Liver (tissue), 9 donors: ENCODE results near the gene JMJD4. TPM values are rescaled to one million over a fixed set of nuclear protein-coding genes. Genes with fewer than 3 reads are reported as not detected.

Source experiments
- DNase-seq: peaks from one replicate; pipeline ENCODE4 v3.0.0-alpha.2; 2017; ENCODE audit warnings: low spot score
- H3K27ac ChIP-seq, 2 donors: one replicate each; pipeline ENCODE4 v1.7.0; 2013; ENCODE audit warnings: inconsistent platforms in 2 of 2, low read length in 2 of 2, control low read depth in 1 of 2, low read depth in 1 of 2, mild to moderate bottlenecking in 1 of 2
- H3K27me3 ChIP-seq, 4 donors: one replicate each; pipeline versions ENCODE4 v1.6.1 to v1.7.0; 2013; ENCODE audit warnings: low read length in 3 of 4, inconsistent platforms in 1 of 4, mild to moderate bottlenecking in 1 of 4, moderate library complexity in 1 of 4; ENCODE audit not compliant: control insufficient read depth in 4 of 4, insufficient read depth in 4 of 4
- H3K36me3 ChIP-seq, 4 donors: one replicate each; pipeline versions ENCODE4 v1.6.1 to v1.7.0; 2013; ENCODE audit warnings: low read length in 3 of 4, mild to moderate bottlenecking in 3 of 4, low read depth in 1 of 4, moderate library complexity in 1 of 4; ENCODE audit not compliant: control insufficient read depth in 4 of 4, insufficient read depth in 3 of 4
- H3K4me1 ChIP-seq, 4 donors: one replicate each; pipeline versions ENCODE4 v1.6.1 to v1.7.0; 2013; ENCODE audit warnings: low read length in 3 of 4, mild to moderate bottlenecking in 3 of 4, moderate library complexity in 1 of 4; ENCODE audit not compliant: control insufficient read depth in 4 of 4, insufficient read depth in 4 of 4
- H3K4me3 ChIP-seq, 3 donors: one replicate each; pipeline versions ENCODE4 v1.6.1 to v1.7.0; 2013; ENCODE audit warnings: low read length in 3 of 3, control low read depth in 1 of 3, low read depth in 1 of 3, mild to moderate bottlenecking in 1 of 3
- H3K9ac ChIP-seq, 2 donors: one replicate each; pipeline ENCODE4 v1.7.0; 2013; ENCODE audit warnings: low read length in 2 of 2, mild to moderate bottlenecking in 2 of 2, moderate library complexity in 2 of 2, control low read depth in 1 of 2, low read depth in 1 of 2
- H3K9me3 ChIP-seq, 4 donors: one replicate each; pipeline versions ENCODE4 v1.6.1 to v1.7.0; 2013; ENCODE audit warnings: low read length in 3 of 4; ENCODE audit not compliant: control insufficient read depth in 4 of 4
- EGR1 ChIP-seq, 2 donors: IDR thresholded peaks; 2 replicates each; pipeline ENCODE4 v1.6.1; 2016 to 2018; ENCODE audit warnings: antibody characterized with exemption in 2 of 2, low read depth in 2 of 2
- FOXA1 ChIP-seq: IDR thresholded peaks from 2 replicates; pipeline ENCODE4 v1.6.1; 2016; ENCODE audit warnings: antibody characterized with exemption
- FOXA2 ChIP-seq: IDR thresholded peaks from 2 replicates; pipeline ENCODE4 v1.6.1; 2016; ENCODE audit warnings: antibody characterized with exemption
- GABPA ChIP-seq, 2 donors: IDR thresholded peaks in 1 of 2; conservative IDR thresholded peaks in 1 of 2; 2 replicates each; pipeline ENCODE4 v1.6.1; 2016; ENCODE audit warnings: antibody characterized with exemption in 2 of 2, mild to moderate bottlenecking in 1 of 2, moderate library complexity in 1 of 2
- HNF4A ChIP-seq, 2 donors: conservative IDR thresholded peaks; 2 replicates each; pipeline ENCODE4 v1.6.1; 2016; ENCODE audit warnings: antibody characterized with exemption in 2 of 2, mild to moderate bottlenecking in 2 of 2
- HNF4G ChIP-seq: IDR thresholded peaks from 2 replicates; pipeline ENCODE4 v1.6.1; 2016; ENCODE audit warnings: antibody characterized with exemption
- JUND ChIP-seq, 2 donors: IDR thresholded peaks; 2 replicates each; pipeline ENCODE4 v1.6.1; 2016; ENCODE audit warnings: antibody characterized with exemption in 2 of 2
- NR2F2 ChIP-seq: IDR thresholded peaks from 2 replicates; pipeline ENCODE4 v1.6.1; 2016; ENCODE audit warnings: antibody characterized with exemption
- RAD21 ChIP-seq, 2 donors: IDR thresholded peaks; 2 replicates each; pipeline ENCODE4 v1.6.1; 2016; ENCODE audit warnings: antibody characterized with exemption in 2 of 2, mild to moderate bottlenecking in 2 of 2
- REST ChIP-seq: IDR thresholded peaks from 2 replicates; pipeline ENCODE4 v1.6.1; 2016; ENCODE audit warnings: antibody characterized with exemption, mild to moderate bottlenecking
- SP1 ChIP-seq: IDR thresholded peaks from 2 replicates; pipeline ENCODE4 v1.6.1; 2018; ENCODE audit warnings: antibody characterized with exemption, mild to moderate bottlenecking
- TAF1 ChIP-seq: conservative IDR thresholded peaks from 2 replicates; pipeline ENCODE4 v1.6.1; 2016; ENCODE audit warnings: antibody characterized with exemption, mild to moderate bottlenecking
- WGBS: extraction: QIAGEN DNeasy Blood & Tissue Kit; methylation state at CpG from one replicate; pipeline ENCODE4 v1.1.7; 2013; 5-methylcytosine and 5-hydroxymethylcytosine counted together
- polyA plus RNA-seq, 2 donors: library from polyadenylated mRNA; stranded (reverse) in 1 of 2; unstranded in 1 of 2; fragments of 200-250 nt in 1 of 2; fragments of >200 nt in 1 of 2; fragmentation: Nextera tagmentation in 1 of 2; extraction: Ambion mirVana in 1 of 2; gene quantifications; one replicate each; pipeline versions ENCODE4 v1.2.1 to v1.2.3, GENCODE V29; 2013 to 2015
- total RNA-seq, 2 donors: library from RNA; depleted of rRNA; stranded (reverse); fragments of >200 nt; gene quantifications; one replicate each; pipeline ENCODE4 v1.2.3, GENCODE V29; 2014
- TF ChIP-seq, protein P1 (sequence below): fragments of 150-350 bp; IDR thresholded peaks from 2 replicates; pipeline ENCODE4 v1.5.1; 2017; ENCODE audit warnings: improper control_type of control experiment, low read depth, low read length; ENCODE audit not compliant: missing input control
- TF ChIP-seq, protein P2 (sequence below): IDR thresholded peaks from 2 replicates; pipeline ENCODE4 v1.6.1; 2016; ENCODE audit warnings: antibody characterized with exemption
- TF ChIP-seq, protein P3 (sequence below): IDR thresholded peaks from 2 replicates; pipeline ENCODE4 v1.6.1; 2016; ENCODE audit warnings: antibody characterized with exemption
- TF ChIP-seq, protein P4 (sequence below): IDR thresholded peaks from 2 replicates; pipeline ENCODE4 v1.6.1; 2016; ENCODE audit warnings: antibody characterized with exemption
- donor health status: healthy.
- donor health status: healthy.
- donor health status: healthy.
- donor health status: healthy.
- donor health status: healthy.

JMJD4 gene
- total and polyA plus RNA-seq, 4 donors, result 12.4 to 22.1 (median 14.1) TPM

DNA sequence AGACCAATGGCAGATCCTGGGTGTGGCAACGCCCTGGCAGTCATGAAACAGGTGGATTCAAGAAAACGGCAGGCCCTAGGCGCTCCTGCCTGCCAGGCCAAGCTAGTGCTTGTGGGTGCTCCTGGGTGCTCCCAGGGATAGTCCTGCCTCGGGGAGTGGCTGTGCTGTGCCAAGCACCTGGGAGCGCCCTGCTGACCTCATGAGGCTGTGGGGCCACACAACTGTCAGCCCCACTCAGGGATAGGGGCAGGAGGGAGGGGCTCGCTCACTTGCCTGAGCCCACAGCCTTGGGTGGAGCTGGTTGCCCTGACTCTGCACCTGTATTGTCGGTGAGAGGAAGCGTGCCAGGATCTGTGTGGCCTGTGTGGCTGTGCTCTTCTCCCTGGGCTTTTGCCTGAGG is 9.6 kb upstream of the JMJD4 start:
- H3K27me3 ChIP-seq, result no peaks in the 10 kb centered on the region
- 88% methylated on average over 8 of the region's 8 CpGs for WGBS
- H3K4me1 ChIP-seq, result peaks cover 0 to 8% (median 4%) of the 10 kb centered on the region in 4 donors

GRCh38 chr1:227742738-227743715 is 7.9 kb upstream of the JMJD4 start:
- H3K36me3 ChIP-seq, result peaks cover 0 to 5% (median 4%) of the 10 kb centered on the region in 4 donors
- no peaks in the 10 kb centered on the region for H3K27me3 ChIP-seq
- H3K9ac ChIP-seq, result no peak overlapping the region
- H3K27ac ChIP-seq, result no peak overlapping the region
- no peaks in the 10 kb centered on the region for H3K9me3 ChIP-seq
- no peak overlapping the region for H3K4me3 ChIP-seq
- peaks cover 0 to under 1% (median 0%) of the 10 kb centered on the region in 4 donors for H3K4me1 ChIP-seq
- DNase-seq, result no peak
- WGBS, result 96% methylated on average over 18 of the region's 18 CpGs
- TF ChIP-seq EGR1 (IDR thresholded peaks at IDR 0.05; ENCODE audit: low read depth in 2 of 2) (no peak), NR2F2 (no peak), REST (no peak), HNF4A (conservative IDR thresholded peaks at IDR 0.05) (no peak), GABPA (IDR thresholded peaks at IDR 0.05 in 1 of 2, conservative IDR thresholded peaks at IDR 0.05 in 1 of 2) (no peak), FOXA2 (no peak), JUND (IDR thresholded peaks at IDR 0.05) (no peak), SP1 (no peak), FOXA1 (no peak)
- TF ChIP-seq, protein P1, sequence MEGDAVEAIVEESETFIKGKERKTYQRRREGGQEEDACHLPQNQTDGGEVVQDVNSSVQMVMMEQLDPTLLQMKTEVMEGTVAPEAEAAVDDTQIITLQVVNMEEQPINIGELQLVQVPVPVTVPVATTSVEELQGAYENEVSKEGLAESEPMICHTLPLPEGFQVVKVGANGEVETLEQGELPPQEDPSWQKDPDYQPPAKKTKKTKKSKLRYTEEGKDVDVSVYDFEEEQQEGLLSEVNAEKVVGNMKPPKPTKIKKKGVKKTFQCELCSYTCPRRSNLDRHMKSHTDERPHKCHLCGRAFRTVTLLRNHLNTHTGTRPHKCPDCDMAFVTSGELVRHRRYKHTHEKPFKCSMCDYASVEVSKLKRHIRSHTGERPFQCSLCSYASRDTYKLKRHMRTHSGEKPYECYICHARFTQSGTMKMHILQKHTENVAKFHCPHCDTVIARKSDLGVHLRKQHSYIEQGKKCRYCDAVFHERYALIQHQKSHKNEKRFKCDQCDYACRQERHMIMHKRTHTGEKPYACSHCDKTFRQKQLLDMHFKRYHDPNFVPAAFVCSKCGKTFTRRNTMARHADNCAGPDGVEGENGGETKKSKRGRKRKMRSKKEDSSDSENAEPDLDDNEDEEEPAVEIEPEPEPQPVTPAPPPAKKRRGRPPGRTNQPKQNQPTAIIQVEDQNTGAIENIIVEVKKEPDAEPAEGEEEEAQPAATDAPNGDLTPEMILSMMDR, result no peak
- TF ChIP-seq, protein P2, sequence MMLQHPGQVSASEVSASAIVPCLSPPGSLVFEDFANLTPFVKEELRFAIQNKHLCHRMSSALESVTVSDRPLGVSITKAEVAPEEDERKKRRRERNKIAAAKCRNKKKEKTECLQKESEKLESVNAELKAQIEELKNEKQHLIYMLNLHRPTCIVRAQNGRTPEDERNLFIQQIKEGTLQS, result no peak
- TF ChIP-seq, protein P3, sequence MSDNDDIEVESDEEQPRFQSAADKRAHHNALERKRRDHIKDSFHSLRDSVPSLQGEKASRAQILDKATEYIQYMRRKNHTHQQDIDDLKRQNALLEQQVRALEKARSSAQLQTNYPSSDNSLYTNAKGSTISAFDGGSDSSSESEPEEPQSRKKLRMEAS, result no peak

More for the DNA sequence above, 9.6 kb upstream of the JMJD4 start:
- H3K36me3 ChIP-seq, result peaks cover 2 to 10% (median 6%) of the 10 kb centered on the region in 4 donors
- no peak for TF ChIP-seq GABPA (IDR thresholded peaks at IDR 0.05 in 1 of 2, conservative IDR thresholded peaks at IDR 0.05 in 1 of 2)
- TF ChIP-seq, protein P2, result no peak
- TF ChIP-seq, protein P1, result no peak
- no peak for TF ChIP-seq HNF4G
- no peak for TF ChIP-seq JUND (IDR thresholded peaks at IDR 0.05)
- TF ChIP-seq, protein P4, sequence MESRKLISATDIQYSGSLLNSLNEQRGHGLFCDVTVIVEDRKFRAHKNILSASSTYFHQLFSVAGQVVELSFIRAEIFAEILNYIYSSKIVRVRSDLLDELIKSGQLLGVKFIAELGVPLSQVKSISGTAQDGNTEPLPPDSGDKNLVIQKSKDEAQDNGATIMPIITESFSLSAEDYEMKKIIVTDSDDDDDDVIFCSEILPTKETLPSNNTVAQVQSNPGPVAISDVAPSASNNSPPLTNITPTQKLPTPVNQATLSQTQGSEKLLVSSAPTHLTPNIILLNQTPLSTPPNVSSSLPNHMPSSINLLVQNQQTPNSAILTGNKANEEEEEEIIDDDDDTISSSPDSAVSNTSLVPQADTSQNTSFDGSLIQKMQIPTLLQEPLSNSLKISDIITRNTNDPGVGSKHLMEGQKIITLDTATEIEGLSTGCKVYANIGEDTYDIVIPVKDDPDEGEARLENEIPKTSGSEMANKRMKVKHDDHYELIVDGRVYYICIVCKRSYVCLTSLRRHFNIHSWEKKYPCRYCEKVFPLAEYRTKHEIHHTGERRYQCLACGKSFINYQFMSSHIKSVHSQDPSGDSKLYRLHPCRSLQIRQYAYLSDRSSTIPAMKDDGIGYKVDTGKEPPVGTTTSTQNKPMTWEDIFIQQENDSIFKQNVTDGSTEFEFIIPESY, result no peak
- no peak for TF ChIP-seq RAD21 (IDR thresholded peaks at IDR 0.05)
- TF ChIP-seq TAF1, result no peak
- TF ChIP-seq HNF4A (conservative IDR thresholded peaks at IDR 0.05), result no peak
- no peak for TF ChIP-seq FOXA2
- no peak for TF ChIP-seq EGR1 (IDR thresholded peaks at IDR 0.05; ENCODE audit: low read depth in 2 of 2)
- no peak for TF ChIP-seq SP1
- no peak overlapping the region for H3K27ac ChIP-seq
- no peak overlapping the region for H3K9ac ChIP-seq
- H3K9me3 ChIP-seq, result no peaks in the 10 kb centered on the region
- H3K4me3 ChIP-seq, result no peak overlapping the region
- DNase-seq, result no peak
